Epidermal melanocyte (primary cell): ENCODE results near the gene ELMO3.

ENCODE experiments used
- DNase-seq: peaks from one replicate; pipeline ENCODE4 v3.0.0; 2011; ENCODE audit warnings: low spot score; ENCODE audit not compliant: insufficient read length

The ELMO3 gene

GRCh38 chr16:67196881-67197280, 2.0 kb upstream of the ELMO3 start:
- DNase-seq, result no peak

GRCh38 chr16:67197704-67198103, 1.2 kb upstream of the ELMO3 start:
- DNase-seq, result no peak

GRCh38 chr16:67198238-67198734, 645 bp upstream of the ELMO3 start:
- DNase-seq, result no peak

GRCh38 chr16:67199808-67200198, 872 bp downstream of the ELMO3 start:
- DNase-seq, result no peak

- DNase-seq, result no peak
Observed at GRCh38 chr16:67200491-67200890, 1.6 kb downstream of the ELMO3 start.

GRCh38 chr16:67201411-67202345, 2.7 kb downstream of the ELMO3 start:
- DNase-seq, result no peak

GRCh38 chr16:67202426-67202825, 3.5 kb downstream of the ELMO3 start:
- no peak for DNase-seq

GRCh38 chr16:67202956-67203493, 4.1 kb downstream of the ELMO3 start:
- DNase-seq, result no peak

- DNase-seq, result no peak
Observed at GRCh38 chr16:67204076-67204475, 5.1 kb downstream of the ELMO3 start.

GRCh38 chr16:67206129-67206837, 7.4 kb downstream of the ELMO3 start:
- DNase-seq, result no peak

- DNase-seq, result no peak
Observed at GRCh38 chr16:67206838-67207248, 7.9 kb downstream of the ELMO3 start.

GRCh38 chr16:67207249-67208091, 8.5 kb downstream of the ELMO3 start:
- no peak for DNase-seq

GRCh38 chr16:67208154-67208896, 9.4 kb downstream of the ELMO3 start:
- DNase-seq, result no peak

GRCh38 chr16:67209565-67209964, 10.6 kb downstream of the ELMO3 start:
- DNase-seq, result no peak

GRCh38 chr16:67210069-67210937, 11.4 kb downstream of the ELMO3 start:
- no peak for DNase-seq

GRCh38 chr16:67211674-67212073, 12.7 kb downstream of the ELMO3 start:
- DNase-seq, result no peak

GRCh38 chr16:67212766-67213165, 13.8 kb downstream of the ELMO3 start:
- DNase-seq, result no peak

- DNase-seq, result no peak
Observed at GRCh38 chr16:67213197-67214019, 14.5 kb downstream of the ELMO3 start.

GRCh38 chr16:67215706-67216105, 16.8 kb downstream of the ELMO3 start:
- DNase-seq, result no peak
